A549 (cell line): ENCODE data around the gene SYNPO2.

ENCODE experiments used
- CHD2 ChIP-seq: fragments of 150-350 bp; IDR thresholded peaks from 2 replicates; pipeline ENCODE4 v1.6.1; 2014; ENCODE audit warnings: low read length; ENCODE audit not compliant: partially characterized antibody
- EP300 ChIP-seq, 2 experiments: fragments of >200 bp; sonication (Bioruptor Twin); formaldehyde crosslinking; IDR thresholded peaks; 2 replicates in 1 of 2; 3 replicates in 1 of 2; pipeline ENCODE4 v1.6.1; 2016 to 2017
- POLR2A ChIP-seq: IDR thresholded peaks from 2 replicates; pipeline ENCODE4 v1.6.1; 2012; ENCODE audit warnings: mild to moderate bottlenecking, low read length
- TF ChIP-seq, protein P1 (sequence below): fragments of >200 bp; sonication (Bioruptor Twin); formaldehyde crosslinking; IDR thresholded peaks from 3 replicates; pipeline ENCODE4 v1.5.1; 2016

DNA sequence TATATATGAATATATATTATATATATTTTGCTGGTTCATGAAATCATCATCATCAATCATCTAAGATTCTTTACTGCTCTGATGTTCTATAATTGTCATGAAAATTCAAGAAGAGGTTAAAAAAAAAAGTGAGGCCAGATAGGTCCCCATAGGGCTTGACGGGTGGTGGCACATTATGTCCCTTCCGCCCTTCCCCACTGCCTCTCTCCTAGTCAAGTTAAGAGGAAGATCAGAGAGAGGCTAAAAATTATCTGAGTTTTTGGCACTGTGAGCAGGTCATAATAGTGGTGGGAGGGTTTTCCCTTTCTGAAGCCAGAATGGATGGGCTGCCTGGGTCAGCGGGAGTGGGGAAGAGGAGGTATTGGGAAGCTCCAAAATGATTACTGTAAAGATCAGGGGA lies 5.4 kb downstream of the SYNPO2 start:
- TF ChIP-seq, protein P1, sequence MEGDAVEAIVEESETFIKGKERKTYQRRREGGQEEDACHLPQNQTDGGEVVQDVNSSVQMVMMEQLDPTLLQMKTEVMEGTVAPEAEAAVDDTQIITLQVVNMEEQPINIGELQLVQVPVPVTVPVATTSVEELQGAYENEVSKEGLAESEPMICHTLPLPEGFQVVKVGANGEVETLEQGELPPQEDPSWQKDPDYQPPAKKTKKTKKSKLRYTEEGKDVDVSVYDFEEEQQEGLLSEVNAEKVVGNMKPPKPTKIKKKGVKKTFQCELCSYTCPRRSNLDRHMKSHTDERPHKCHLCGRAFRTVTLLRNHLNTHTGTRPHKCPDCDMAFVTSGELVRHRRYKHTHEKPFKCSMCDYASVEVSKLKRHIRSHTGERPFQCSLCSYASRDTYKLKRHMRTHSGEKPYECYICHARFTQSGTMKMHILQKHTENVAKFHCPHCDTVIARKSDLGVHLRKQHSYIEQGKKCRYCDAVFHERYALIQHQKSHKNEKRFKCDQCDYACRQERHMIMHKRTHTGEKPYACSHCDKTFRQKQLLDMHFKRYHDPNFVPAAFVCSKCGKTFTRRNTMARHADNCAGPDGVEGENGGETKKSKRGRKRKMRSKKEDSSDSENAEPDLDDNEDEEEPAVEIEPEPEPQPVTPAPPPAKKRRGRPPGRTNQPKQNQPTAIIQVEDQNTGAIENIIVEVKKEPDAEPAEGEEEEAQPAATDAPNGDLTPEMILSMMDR: no peak
- no peak for TF ChIP-seq EP300 (IDR thresholded peaks at IDR 0.05)
- no peak for TF ChIP-seq POLR2A
- TF ChIP-seq CHD2: no peak
